ACC112 (cell line): Measurements from ENCODE around the gene HAP1.
"Not testable (repeated sequence)": the region's sequence is repeated elsewhere in the genome, so short reads cannot be mapped to it uniquely, and the experiment has no call there.

Experiments
- H2AFZ ChIP-seq: fragments of 200-600 bp; sonication (generic); one replicate; pipeline ENCODE4 v1.6.0; 2017; ENCODE audit warnings: antibody characterized with exemption, low read length; ENCODE audit not compliant: unreplicated experiment
- H3K27ac ChIP-seq: fragments of 200-600 bp; sonication (generic); 2 replicates; pipeline ENCODE4 v1.5.1; 2014; ENCODE audit warnings: low read depth, mild to moderate bottlenecking, antibody characterized with exemption, low read length, moderate library complexity
- H3K27me3 ChIP-seq: fragments of 200-600 bp; sonication (generic); 2 replicates; pipeline ENCODE4 v1.6.1; 2014; ENCODE audit warnings: mild to moderate bottlenecking, antibody characterized with exemption, low read length, moderate library complexity, mixed read lengths; ENCODE audit not compliant: insufficient read depth
- H3K36me3 ChIP-seq: fragments of 200-600 bp; sonication (generic); 2 replicates; pipeline ENCODE4 v1.6.1; 2016; ENCODE audit warnings: mild to moderate bottlenecking, antibody characterized with exemption, low read length, moderate library complexity, mixed read lengths; ENCODE audit not compliant: insufficient read depth
- H3K4me1 ChIP-seq: fragments of 200-600 bp; sonication (generic); one replicate; pipeline ENCODE4 v1.6.1; 2016; ENCODE audit warnings: low read length, mixed read lengths; ENCODE audit not compliant: insufficient read depth, unreplicated experiment, control insufficient read depth
- H3K4me3 ChIP-seq: fragments of 200-600 bp; sonication (generic); 2 replicates; pipeline ENCODE4 v1.5.1; 2014; ENCODE audit warnings: mild to moderate bottlenecking, low read depth, low read length
- H3K79me2 ChIP-seq: fragments of 200-600 bp; sonication (generic); one replicate; pipeline ENCODE4 v1.6.0; 2016; ENCODE audit warnings: low read length; ENCODE audit not compliant: control insufficient read depth, unreplicated experiment, insufficient read depth

HAP1 gene

DNA sequence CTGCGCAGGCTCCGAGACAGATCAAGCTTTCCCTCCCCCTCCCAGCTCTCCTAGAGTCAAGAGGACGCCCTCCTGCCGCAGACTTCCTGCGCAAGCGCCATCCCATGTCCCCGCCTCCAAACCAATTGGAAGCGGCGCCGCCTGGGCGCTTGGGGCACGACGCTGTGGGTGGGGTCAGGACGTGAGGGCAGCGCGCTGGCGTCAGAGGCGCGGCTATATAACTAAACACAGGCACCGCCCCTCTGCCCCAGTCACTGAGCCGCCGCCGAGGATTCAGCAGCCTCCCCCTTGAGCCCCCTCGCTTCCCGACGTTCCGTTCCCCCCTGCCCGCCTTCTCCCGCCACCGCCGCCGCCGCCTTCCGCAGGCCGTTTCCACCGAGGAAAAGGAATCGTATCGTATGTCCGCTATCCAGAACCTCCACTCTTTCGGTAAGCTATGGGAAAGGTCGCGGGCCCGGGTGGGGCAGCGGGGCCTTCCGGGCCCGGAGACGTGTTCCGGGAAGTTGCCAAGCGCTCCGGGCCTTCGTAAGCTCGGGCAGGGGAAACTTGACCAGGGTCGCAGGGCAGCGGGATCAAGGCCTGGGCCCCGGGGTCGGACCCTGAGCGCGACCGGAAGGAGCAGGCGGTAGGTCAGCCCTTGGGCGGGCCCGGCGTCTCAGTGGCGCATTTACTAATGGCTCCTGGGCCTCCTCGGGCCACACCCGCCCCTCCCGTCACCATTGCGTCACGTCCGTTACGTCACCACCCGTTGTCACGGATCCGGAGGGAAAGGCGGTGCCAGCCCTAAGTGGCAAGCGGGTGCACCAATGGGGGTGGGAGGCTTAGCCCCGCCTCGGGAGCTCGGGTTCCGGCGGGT lies 45.6 kb downstream of the HAP1 start, which contains the start of gene EIF1:
Gene EIF1, plus strand, starts transcription at position 245 of the 856 bp plus-strand sequence. Its CDS starts 154 bp downstream, at position 399.
- peak within 1 kb of the TSS; percentile 99 for H3K27ac ChIP-seq
- H3K79me2 ChIP-seq, result peaks cover 28% of the 10 kb centered on the region

DNA sequence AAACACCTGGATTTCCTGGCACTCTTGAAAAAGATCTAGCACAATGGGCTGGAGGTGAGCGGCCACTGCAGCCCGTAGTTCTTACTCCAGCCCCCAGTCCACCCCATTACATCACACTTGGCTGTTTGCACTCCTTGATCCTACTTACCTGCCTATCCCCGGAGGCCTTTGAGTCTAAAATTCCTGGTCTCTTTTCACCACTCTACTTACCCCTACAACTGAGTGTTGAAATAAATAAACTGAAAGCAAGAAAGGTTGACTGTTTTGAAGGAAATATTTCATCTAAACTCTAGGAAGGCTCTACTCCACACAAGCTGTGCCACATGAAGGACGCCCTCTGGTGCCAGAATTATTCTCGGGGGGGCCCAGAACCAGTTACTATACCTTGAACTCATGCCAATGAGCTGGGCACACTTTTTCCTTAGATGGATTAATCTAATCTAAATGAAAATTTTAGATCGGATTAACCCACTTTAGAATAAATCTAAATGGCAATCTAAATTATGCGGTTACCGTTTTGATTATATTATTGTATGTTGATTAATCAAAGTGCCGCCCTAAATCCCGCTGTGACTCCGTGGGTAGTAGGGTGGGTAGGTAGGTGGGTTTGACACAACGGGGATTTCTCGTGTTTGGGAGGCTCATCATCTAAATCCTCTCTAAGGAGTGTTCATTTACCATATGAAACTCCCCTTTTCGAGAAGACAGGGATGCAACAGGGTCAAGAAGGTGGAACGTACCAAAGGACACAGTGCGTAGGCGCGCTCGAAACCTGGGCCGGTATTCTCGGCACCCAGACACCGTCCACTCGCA lies 46.4 kb downstream of the HAP1 start:
- Histone ChIP-seq H3K4me1 (peaks cover 19% of the 10 kb centered on the region), H3K27ac (peak overlapping the region; percentile 69), H2AFZ (peak overlapping the region; percentile 90), H3K27me3 (no peaks in the 10 kb centered on the region), H3K36me3 (peaks cover 35% of the 10 kb centered on the region), H3K79me2 (peaks cover 28% of the 10 kb centered on the region), H3K4me3 (peak overlapping the region; percentile 90)

More for the DNA sequence above, 45.6 kb downstream of the HAP1 start, which contains the start of gene EIF1:
- Histone ChIP-seq H3K36me3 (peaks cover 39% of the 10 kb centered on the region), H3K4me1 (peaks cover 19% of the 10 kb centered on the region), H3K27me3 (no peaks in the 10 kb centered on the region), H3K4me3 (peak within 1 kb of the TSS; percentile 90), H2AFZ (peak within 1 kb of the TSS; percentile 90)

DNA sequence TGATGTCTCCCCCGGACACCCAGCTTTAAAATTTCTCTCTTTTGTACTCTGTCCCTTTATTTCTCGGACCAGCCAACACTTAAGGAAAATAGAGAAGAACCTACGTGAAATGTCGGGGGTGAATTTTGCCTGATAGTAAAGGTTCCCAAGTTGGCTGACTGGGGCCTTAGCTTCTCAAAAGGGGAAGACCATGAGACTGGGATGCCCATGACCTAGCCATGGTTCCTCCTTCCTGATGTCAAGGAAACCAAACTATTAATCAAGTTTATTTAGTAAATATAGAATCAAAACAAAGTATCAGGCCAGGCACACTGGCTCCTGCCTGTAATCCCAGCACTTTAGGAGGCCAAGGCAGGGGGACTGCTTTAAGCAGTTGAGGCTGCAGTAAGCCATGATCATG lies 48.2 kb downstream of the HAP1 start:
- H2AFZ ChIP-seq, result no peak overlapping the region
- H3K79me2 ChIP-seq, result peaks cover 20% of the 10 kb centered on the region
- no peaks in the 10 kb centered on the region for H3K27me3 ChIP-seq
- peaks cover 19% of the 10 kb centered on the region for H3K36me3 ChIP-seq
- H3K4me3 ChIP-seq, result no peak overlapping the region
- peaks cover 16% of the 10 kb centered on the region for H3K4me1 ChIP-seq
- no peak overlapping the region for H3K27ac ChIP-seq

DNA sequence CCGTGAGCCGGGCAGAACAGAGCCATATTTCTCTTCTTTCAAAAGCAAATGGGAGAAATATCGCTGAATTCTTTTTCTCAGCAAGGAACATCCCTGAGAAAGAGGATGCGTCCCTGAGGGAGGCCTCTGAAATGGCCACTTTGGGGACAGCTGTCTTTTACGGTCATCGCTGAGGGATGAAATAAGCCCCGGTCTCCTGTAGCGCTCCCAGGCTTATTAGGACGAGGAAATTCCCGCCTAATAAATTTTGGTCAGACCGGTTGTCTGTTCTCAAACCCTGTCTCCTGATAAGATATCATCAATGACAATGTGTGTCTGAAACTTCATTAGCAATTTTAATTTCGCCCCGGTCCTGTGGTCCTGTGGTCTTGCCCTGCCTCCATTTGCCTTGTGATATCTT lies 48.7 kb downstream of the HAP1 start:
- peaks cover 11% of the 10 kb centered on the region for H3K4me1 ChIP-seq
- not testable (repeated sequence) for H3K27me3 ChIP-seq, H3K27ac ChIP-seq, H2AFZ ChIP-seq, H3K4me3 ChIP-seq
- H3K79me2 ChIP-seq, result peaks cover 15% of the 10 kb centered on the region
- H3K36me3 ChIP-seq, result peaks cover 14% of the 10 kb centered on the region

DNA sequence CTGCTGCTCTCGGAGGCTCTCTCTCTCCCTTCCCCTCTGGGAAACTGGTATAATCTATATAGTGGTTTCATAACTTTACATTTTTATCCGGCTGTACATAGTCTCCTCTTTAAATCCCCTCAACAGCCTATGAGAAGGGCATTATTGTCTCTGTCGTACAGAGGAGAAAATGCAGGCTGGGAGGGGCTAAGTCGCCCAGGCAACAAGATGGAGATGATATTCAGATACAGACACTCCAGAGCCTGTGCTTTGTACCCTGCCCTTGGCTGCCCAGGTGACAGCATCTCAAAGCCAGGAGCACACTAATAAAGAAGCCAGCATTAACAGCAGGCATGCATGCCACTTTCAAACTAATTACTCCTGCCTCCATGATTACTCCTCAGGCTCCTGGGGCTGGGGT lies 50.4 kb downstream of the HAP1 start:
- Histone ChIP-seq H3K4me3 (no peak overlapping the region), H3K27ac (no peak overlapping the region), H3K36me3 (no peaks in the 10 kb centered on the region), H3K27me3 (no peaks in the 10 kb centered on the region), H3K4me1 (peaks cover 8% of the 10 kb centered on the region), H2AFZ (no peak overlapping the region), H3K79me2 (no peaks in the 10 kb centered on the region)

DNA sequence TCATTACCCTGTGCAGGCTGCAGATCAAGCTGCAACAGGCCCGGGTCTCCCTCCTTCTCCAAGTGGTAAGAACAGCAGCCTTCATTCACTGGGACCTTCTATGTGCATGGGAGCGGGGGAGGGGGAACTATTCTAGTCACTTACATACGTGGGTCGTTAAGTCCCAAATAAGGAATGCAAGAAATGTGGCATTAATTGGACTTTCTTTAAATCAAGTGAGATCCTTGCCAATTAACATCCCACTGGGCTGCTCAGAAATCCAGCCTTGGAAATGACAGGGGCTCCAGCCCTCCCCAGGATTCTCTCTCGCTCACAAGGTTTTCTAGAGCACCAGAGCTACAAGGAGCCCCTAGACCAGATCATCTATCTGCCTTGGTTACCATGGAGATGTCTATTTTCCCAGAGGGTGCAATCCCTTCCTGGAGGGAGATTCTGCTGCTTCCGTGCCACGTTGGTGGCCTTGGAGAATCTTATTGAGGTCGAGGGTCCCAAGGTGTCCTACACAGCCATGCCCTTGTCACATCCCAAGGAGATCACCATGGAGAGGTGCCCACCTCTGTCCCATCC lies 50.9 kb downstream of the HAP1 start:
- H2AFZ ChIP-seq, result no peak overlapping the region
- H3K79me2 ChIP-seq, result no peaks in the 10 kb centered on the region
- no peak overlapping the region for H3K4me3 ChIP-seq
- H3K36me3 ChIP-seq, result no peaks in the 10 kb centered on the region
- no peaks in the 10 kb centered on the region for H3K27me3 ChIP-seq
- H3K4me1 ChIP-seq, result peaks cover 13% of the 10 kb centered on the region
- no peak overlapping the region for H3K27ac ChIP-seq

DNA sequence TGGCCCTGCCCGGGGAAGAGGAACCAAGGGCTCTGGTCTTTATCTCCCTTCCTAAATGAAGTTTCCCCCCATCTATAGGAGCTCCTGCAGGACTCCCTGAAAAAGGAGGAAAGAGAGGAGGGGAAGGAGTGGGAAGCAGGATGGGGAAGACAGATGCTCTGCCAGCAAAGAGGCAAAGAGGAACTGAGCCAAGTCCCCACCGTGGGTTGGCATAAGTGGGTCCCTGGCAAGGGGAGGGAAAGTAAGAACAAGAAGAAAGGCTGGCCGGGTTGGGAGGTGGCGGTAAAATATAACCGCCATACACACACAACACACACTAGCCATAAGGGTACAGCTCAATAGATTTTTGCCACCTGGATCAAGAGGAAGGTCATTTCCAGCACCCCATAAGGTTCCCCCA lies 51.8 kb downstream of the HAP1 start:
- no peak overlapping the region for H3K27ac ChIP-seq

DNA sequence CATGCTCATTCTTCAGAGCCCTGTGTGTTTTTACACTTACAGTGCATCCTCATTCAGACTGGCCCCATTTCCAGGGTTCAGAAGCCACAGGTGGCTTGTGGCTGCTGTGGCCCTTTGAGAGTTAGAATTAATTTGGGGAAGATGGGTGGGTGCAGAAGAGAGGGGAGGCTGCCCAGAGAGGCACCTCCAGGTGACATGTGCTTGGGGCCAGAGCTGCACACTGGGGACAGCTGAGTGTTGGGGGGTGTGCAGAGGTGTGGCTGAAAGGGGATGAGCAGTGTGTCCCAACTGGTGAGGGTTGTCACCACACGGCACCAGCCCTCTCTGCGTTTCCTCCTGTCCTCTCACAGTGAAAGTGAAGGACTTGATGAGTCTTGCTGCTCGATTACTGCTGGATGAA lies 52.7 kb downstream of the HAP1 start:
- H2AFZ ChIP-seq, result no peak overlapping the region
- H3K4me1 ChIP-seq, result peaks cover 10% of the 10 kb centered on the region
- H3K36me3 ChIP-seq, result no peaks in the 10 kb centered on the region
- no peak overlapping the region for H3K4me3 ChIP-seq
- H3K79me2 ChIP-seq, result no peaks in the 10 kb centered on the region
- H3K27ac ChIP-seq, result no peak overlapping the region
- no peaks in the 10 kb centered on the region for H3K27me3 ChIP-seq

More for the DNA sequence above, 51.8 kb downstream of the HAP1 start:
- H3K36me3 ChIP-seq, result no peaks in the 10 kb centered on the region
- H3K4me3 ChIP-seq, result no peak overlapping the region
- H3K4me1 ChIP-seq, result peaks cover 11% of the 10 kb centered on the region
- H3K27me3 ChIP-seq, result no peaks in the 10 kb centered on the region
- H2AFZ ChIP-seq, result no peak overlapping the region
- no peaks in the 10 kb centered on the region for H3K79me2 ChIP-seq

DNA sequence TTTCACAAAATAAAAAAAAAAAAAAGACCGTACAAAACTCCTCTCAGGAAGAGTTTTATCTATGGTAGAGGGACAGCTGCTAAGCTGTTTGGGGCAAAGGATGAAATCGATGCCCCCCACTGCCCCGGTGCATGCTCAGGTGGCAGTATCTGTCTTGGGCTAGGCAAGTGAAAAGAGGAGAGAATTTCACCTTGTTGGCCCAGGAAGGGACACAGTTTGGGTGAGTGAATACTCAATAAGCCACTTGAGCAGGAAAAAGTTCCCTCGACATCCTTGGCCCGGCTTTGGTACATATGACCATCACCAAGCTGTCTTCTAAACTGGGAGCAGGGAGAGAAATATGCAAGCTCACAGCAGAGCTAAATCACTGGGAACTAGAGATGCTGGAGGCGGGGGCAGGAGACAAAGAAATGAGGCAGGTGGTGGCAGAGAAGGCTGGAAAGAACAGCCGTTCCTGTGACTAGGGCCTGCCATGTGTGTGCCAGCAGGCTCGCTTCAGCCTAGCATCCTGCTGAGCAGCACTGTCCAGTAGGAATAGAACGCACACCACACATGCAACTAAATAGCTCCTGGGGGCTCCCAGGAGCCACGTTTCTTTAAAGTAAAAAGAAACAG lies 53.9 kb downstream of the HAP1 start:
- Histone ChIP-seq H3K27me3 (no peaks in the 10 kb centered on the region), H3K79me2 (no peaks in the 10 kb centered on the region), H2AFZ (no peak overlapping the region), H3K4me3 (no peak overlapping the region), H3K4me1 (peaks cover 10% of the 10 kb centered on the region), H3K36me3 (no peaks in the 10 kb centered on the region), H3K27ac (no peak overlapping the region)

DNA sequence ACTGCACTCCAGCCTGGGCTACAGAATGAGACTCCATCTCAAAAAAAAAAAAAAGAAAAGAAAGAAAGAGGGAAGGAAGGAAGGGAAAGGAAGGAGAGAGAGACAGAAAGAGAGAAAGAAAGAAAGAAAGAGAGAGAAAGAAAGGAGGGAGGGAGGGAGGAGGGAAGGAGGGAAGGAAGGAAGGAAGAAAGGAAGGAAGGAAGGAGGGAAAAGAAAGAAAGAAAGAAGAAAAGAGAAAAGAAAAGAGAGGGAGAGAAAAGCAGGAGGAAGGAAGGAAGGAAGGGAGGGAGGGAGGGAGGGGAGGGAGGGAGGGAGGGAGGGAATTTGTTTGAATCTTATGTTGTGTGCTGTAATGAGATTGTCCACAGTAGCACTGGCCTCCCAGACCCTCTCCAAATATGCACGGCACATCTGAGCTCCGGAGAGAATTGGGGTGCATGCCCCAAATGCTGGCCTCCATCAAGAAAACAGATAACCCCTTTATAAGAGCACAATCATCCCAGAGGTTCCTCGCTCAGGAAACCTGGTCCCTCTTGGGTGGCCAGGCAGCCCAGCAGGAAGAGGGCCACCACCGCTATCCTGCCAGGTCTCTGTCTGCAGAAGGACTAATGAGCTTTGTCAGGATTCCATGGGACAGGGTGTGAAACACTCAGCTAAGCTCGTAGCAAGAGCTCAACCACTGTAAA lies 54.6 kb downstream of the HAP1 start:
- Histone ChIP-seq H3K27ac (no peak overlapping the region), H3K36me3 (no peaks in the 10 kb centered on the region), H3K4me3 (no peak overlapping the region), H3K79me2 (no peaks in the 10 kb centered on the region), H3K27me3 (no peaks in the 10 kb centered on the region), H2AFZ (no peak overlapping the region), H3K4me1 (peaks cover 10% of the 10 kb centered on the region)
